ENCODE results near the gene TRAF7. TPM values are rescaled to one million over a fixed set of nuclear protein-coding genes. Genes with fewer than 3 reads are reported as not detected.
A peak's percentile ranks its signal among the peaks of the same experiment; 100 is the strongest.

TRAF7 gene
- total RNA-seq, 2 experiments from 2014 or later: 59.5 to 72.9 TPM

- H3K36me3 Mint-ChIP-seq: peaks cover 8% of the 10 kb centered on the region
- no peaks in the 10 kb centered on the region for H3K4me1 Mint-ChIP-seq
- no peak for DNase-seq
- ATAC-seq: no peak
- H3K4me3 Mint-ChIP-seq: no peak overlapping the region
- H3K27me3 Mint-ChIP-seq: no peaks in the 10 kb centered on the region
- CTCF ChIA-PET: no interaction called here
- H3K27ac Mint-ChIP-seq: no peak overlapping the region
- H3K9me3 Mint-ChIP-seq (ENCODE audit: low read depth): no peaks in the 10 kb centered on the region
These were observed 16.1 kb downstream of the TRAF7 start for GRCh38 chr16:2171601-2172178.

GRCh38 chr16:2172688-2173335 lies 17.2 kb downstream of the TRAF7 start:
- no peak for DNase-seq
- no peaks in the 10 kb centered on the region for H3K9me3 Mint-ChIP-seq (ENCODE audit: low read depth)
- H3K27me3 Mint-ChIP-seq: no peaks in the 10 kb centered on the region
- no peak for ATAC-seq
- H3K36me3 Mint-ChIP-seq: peaks cover 12% of the 10 kb centered on the region
- no peak overlapping the region for H3K27ac Mint-ChIP-seq
- CTCF ChIA-PET: interaction anchor here (1.6 kb wide), 1 partner anchor 17 kb away, joined by 4 read pairs; the partner anchor contains the start of gene TRAF7
- no peak overlapping the region for H3K4me3 Mint-ChIP-seq
- H3K4me1 Mint-ChIP-seq: no peaks in the 10 kb centered on the region

GRCh38 chr16:2173366-2173765 lies 17.8 kb downstream of the TRAF7 start:
- Mint-ChIP-seq H3K36me3 (peaks cover 12% of the 10 kb centered on the region), H3K27me3 (no peaks in the 10 kb centered on the region), H3K4me1 (no peaks in the 10 kb centered on the region), H3K27ac (no peak overlapping the region), H3K9me3 (ENCODE audit: low read depth) (no peaks in the 10 kb centered on the region), H3K4me3 (no peak overlapping the region)
- DNase-seq (no peak), ATAC-seq (no peak)
- CTCF ChIA-PET: interaction anchor here (1.6 kb wide), 1 partner anchor 18 kb away, joined by 4 read pairs; the partner anchor contains the start of gene TRAF7

GRCh38 chr16:2173916-2174315 lies 18.3 kb downstream of the TRAF7 start:
- DNase-seq: no peak
- H3K27me3 Mint-ChIP-seq: no peaks in the 10 kb centered on the region
- ATAC-seq: no peak
- CTCF ChIA-PET: interaction anchor here (1.6 kb wide), 1 partner anchor 18 kb away, joined by 4 read pairs; the partner anchor contains the start of gene TRAF7
- peaks cover 12% of the 10 kb centered on the region for H3K36me3 Mint-ChIP-seq
- H3K4me3 Mint-ChIP-seq: no peak overlapping the region
- H3K4me1 Mint-ChIP-seq: no peaks in the 10 kb centered on the region
- no peaks in the 10 kb centered on the region for H3K9me3 Mint-ChIP-seq (ENCODE audit: low read depth)
- no peak overlapping the region for H3K27ac Mint-ChIP-seq

GRCh38 chr16:2174396-2175131 lies 19.0 kb downstream of the TRAF7 start:
- Mint-ChIP-seq H3K27me3 (no peaks in the 10 kb centered on the region), H3K4me1 (no peaks in the 10 kb centered on the region)
- CTCF ChIA-PET: interaction anchor here (1.6 kb wide), 1 partner anchor 19 kb away, joined by 4 read pairs; the partner anchor contains the start of gene TRAF7

GRCh38 chr16:2175454-2175853 lies 19.9 kb downstream of the TRAF7 start:
- no peak for DNase-seq
- no peaks in the 10 kb centered on the region for H3K27me3 Mint-ChIP-seq
- H3K4me1 Mint-ChIP-seq: no peaks in the 10 kb centered on the region
- no peak for ATAC-seq
- CTCF ChIA-PET: no interaction called here
- no peak overlapping the region for H3K27ac Mint-ChIP-seq
- H3K36me3 Mint-ChIP-seq: peaks cover 12% of the 10 kb centered on the region
- H3K9me3 Mint-ChIP-seq (ENCODE audit: low read depth): no peaks in the 10 kb centered on the region
- no peak overlapping the region for H3K4me3 Mint-ChIP-seq

More at GRCh38 chr16:2174396-2175131, 19.0 kb downstream of the TRAF7 start:
- no peak overlapping the region for H3K27ac Mint-ChIP-seq
- H3K4me3 Mint-ChIP-seq: no peak overlapping the region
- DNase-seq (no peak), ATAC-seq (no peak)
- H3K9me3 Mint-ChIP-seq (ENCODE audit: low read depth): no peaks in the 10 kb centered on the region
- peaks cover 12% of the 10 kb centered on the region for H3K36me3 Mint-ChIP-seq

- ATAC-seq: no peak
- H3K4me1 Mint-ChIP-seq: no peaks in the 10 kb centered on the region
- CTCF ChIA-PET: no interaction called here
These were observed 20.5 kb downstream of the TRAF7 start for GRCh38 chr16:2176047-2176446.

GRCh38 chr16:2177101-2177500 lies 21.5 kb downstream of the TRAF7 start:
- no peak overlapping the region for H3K4me3 Mint-ChIP-seq
- H3K4me1 Mint-ChIP-seq: no peaks in the 10 kb centered on the region
- CTCF ChIA-PET: no interaction called here
- ATAC-seq (no peak), DNase-seq (no peak)
- no peaks in the 10 kb centered on the region for H3K27me3 Mint-ChIP-seq
- H3K27ac Mint-ChIP-seq: no peak overlapping the region
- H3K36me3 Mint-ChIP-seq: peaks cover 9% of the 10 kb centered on the region
- no peaks in the 10 kb centered on the region for H3K9me3 Mint-ChIP-seq (ENCODE audit: low read depth)

More at GRCh38 chr16:2176047-2176446, 20.5 kb downstream of the TRAF7 start:
- Mint-ChIP-seq H3K36me3 (peaks cover 12% of the 10 kb centered on the region), H3K4me3 (no peak overlapping the region), H3K27me3 (no peaks in the 10 kb centered on the region), H3K27ac (peak overlapping the region; percentile 54), H3K9me3 (ENCODE audit: low read depth) (no peaks in the 10 kb centered on the region)
- DNase-seq: no peak

GRCh38 chr16:2177561-2177960 lies 22.0 kb downstream of the TRAF7 start:
- CTCF ChIA-PET: no interaction called here
- H3K4me1 Mint-ChIP-seq: no peaks in the 10 kb centered on the region
- no peak overlapping the region for H3K27ac Mint-ChIP-seq
- no peaks in the 10 kb centered on the region for H3K27me3 Mint-ChIP-seq
- H3K4me3 Mint-ChIP-seq: no peak overlapping the region
- no peaks in the 10 kb centered on the region for H3K9me3 Mint-ChIP-seq (ENCODE audit: low read depth)
- ATAC-seq: no peak
- H3K36me3 Mint-ChIP-seq: peaks cover 9% of the 10 kb centered on the region
- DNase-seq: no peak

- H3K27ac Mint-ChIP-seq: no peak overlapping the region
- H3K27me3 Mint-ChIP-seq: no peaks in the 10 kb centered on the region
- H3K4me1 Mint-ChIP-seq: no peaks in the 10 kb centered on the region
- ATAC-seq (peak; percentile 63), DNase-seq (peak; percentile 43)
- CTCF ChIA-PET: no interaction called here
- H3K4me3 Mint-ChIP-seq: no peak overlapping the region
- peaks cover 9% of the 10 kb centered on the region for H3K36me3 Mint-ChIP-seq
- no peaks in the 10 kb centered on the region for H3K9me3 Mint-ChIP-seq (ENCODE audit: low read depth)
These were observed 22.9 kb downstream of the TRAF7 start for GRCh38 chr16:2178321-2179106.

- Mint-ChIP-seq H3K27ac (no peak overlapping the region), H3K36me3 (peaks cover 9% of the 10 kb centered on the region), H3K9me3 (ENCODE audit: low read depth) (no peaks in the 10 kb centered on the region), H3K4me1 (no peaks in the 10 kb centered on the region), H3K4me3 (no peak overlapping the region), H3K27me3 (no peaks in the 10 kb centered on the region)
- ATAC-seq (no peak), DNase-seq (no peak)
- CTCF ChIA-PET: no interaction called here
These were observed 23.5 kb downstream of the TRAF7 start for GRCh38 chr16:2179107-2179501.

GRCh38 chr16:2179576-2179975 lies 24.0 kb downstream of the TRAF7 start:
- no peaks in the 10 kb centered on the region for H3K9me3 Mint-ChIP-seq (ENCODE audit: low read depth)
- ATAC-seq: no peak
- H3K4me3 Mint-ChIP-seq: no peak overlapping the region
- no peaks in the 10 kb centered on the region for H3K27me3 Mint-ChIP-seq
- no peak overlapping the region for H3K27ac Mint-ChIP-seq
- CTCF ChIA-PET: no interaction called here
- no peak for DNase-seq
- H3K4me1 Mint-ChIP-seq: no peaks in the 10 kb centered on the region
- H3K36me3 Mint-ChIP-seq: peaks cover 9% of the 10 kb centered on the region

- Mint-ChIP-seq H3K4me3 (no peak overlapping the region), H3K27ac (no peak overlapping the region), H3K4me1 (no peaks in the 10 kb centered on the region), H3K36me3 (peaks cover 9% of the 10 kb centered on the region), H3K27me3 (no peaks in the 10 kb centered on the region), H3K9me3 (ENCODE audit: low read depth) (no peaks in the 10 kb centered on the region)
- CTCF ChIA-PET: no interaction called here
- ATAC-seq (no peak), DNase-seq (no peak)
These were observed 24.9 kb downstream of the TRAF7 start for GRCh38 chr16:2180461-2180860.

Data from activated CD8-positive, alpha-beta memory T cell treated with anti-CD3 and anti-CD28 coated beads, Interleukin-2, amount 10 ng/mL, durations not matched to agents 7 days and 5 days (primary cell).